A549 (cell line): ENCODE data around the gene RTRAF. TPM values are rescaled to one million over a fixed set of nuclear protein-coding genes. Genes with fewer than 3 reads are reported as not detected.

Source experiments
- ATAC-seq, 2 experiments: fragments of 200-7000 bp in 1 of 2; fragments of >200 bp in 1 of 2; cut with Nextera tagmentation in 1 of 2; cut with Tn5 transposase in 1 of 2; 3 replicates each; pipeline versions ENCODE4 v1.8.0 to v1.9.1; 2018 to 2020; ENCODE audit warnings: mild to moderate bottlenecking in 1 of 2, moderate library complexity in 1 of 2
- CTCF ChIA-PET: fragments of 300-600 bp; sonication (Branson Sonifier 250); formaldehyde crosslinking; extraction: SDS; loops from one replicate; lab custom pipeline; 2021; ENCODE audit warnings: antibody characterized with exemption, inconsistent platforms; lab: Yijun Ruan, JAX
- POLR2A ChIA-PET: fragments of 350-600 bp; formaldehyde crosslinking; extraction: SDS; loops from one replicate; lab custom pipeline; 2021; ENCODE audit warnings: antibody characterized with exemption, inconsistent platforms; lab: Yijun Ruan, JAX
- DNase-seq, 2 experiments: peaks; one replicate each; pipeline versions ENCODE4 v3.0.0 to v3.0.0-alpha.2; 2011 to 2016; ENCODE audit warnings: low read depth in 1 of 2, low spot score in 1 of 2
- FAIRE-seq: peaks from 2 replicates; lab custom pipeline; 2011; peaks lifted over from hg19 to GRCh38; lab: Jason Lieb, UNC
- H3K27ac ChIP-seq, 2 experiments: fragments of >200 bp; sonication (Bioruptor Twin); formaldehyde crosslinking; 3 replicates each; pipeline ENCODE4 v1.5.1; 2016 to 2017
- H3K4me1 ChIP-seq: fragments of >200 bp; sonication (Bioruptor Twin); formaldehyde crosslinking; 3 replicates; pipeline ENCODE4 v1.6.1; 2016
- H3K4me2 ChIP-seq: fragments of >200 bp; sonication (Bioruptor Twin); formaldehyde crosslinking; 3 replicates; pipeline ENCODE4 v1.6.1; 2016
- H3K4me3 ChIP-seq: fragments of >200 bp; sonication (Bioruptor Twin); formaldehyde crosslinking; 3 replicates; pipeline ENCODE4 v1.5.1; 2016
- H3K9me3 ChIP-seq: fragments of >200 bp; sonication (Bioruptor Twin); formaldehyde crosslinking; 3 replicates; pipeline ENCODE4 v1.6.1; 2016
- CBX2 ChIP-seq: fragments of 200-600 bp; sonication (generic); IDR thresholded peaks from 2 replicates; pipeline ENCODE4 v1.6.1; 2016; ENCODE audit warnings: low read depth, mild to moderate bottlenecking, borderline replicate concordance
- CBX8 ChIP-seq: fragments of 200-600 bp; sonication (generic); IDR thresholded peaks from 2 replicates; pipeline ENCODE4 v1.6.1; 2016
- EHF ChIP-seq: fragments of 250-450 bp; sonication (Bioruptor Pico); IDR thresholded peaks from 2 replicates; pipeline ENCODE4 v1.5.0; 2020; ENCODE audit warnings: mild to moderate bottlenecking
- EHMT2 ChIP-seq: fragments of 200-600 bp; sonication (generic); IDR thresholded peaks from 2 replicates; pipeline ENCODE4 v1.6.1; 2016; ENCODE audit warnings: antibody characterized with exemption, low read depth, mild to moderate bottlenecking, moderate library complexity
- EP300 ChIP-seq, 2 experiments: fragments of >200 bp; sonication (Bioruptor Twin); formaldehyde crosslinking; IDR thresholded peaks; 2 replicates in 1 of 2; 3 replicates in 1 of 2; pipeline ENCODE4 v1.6.1; 2016 to 2017
- FOSB ChIP-seq: fragments of 250-450 bp; sonication (Bioruptor Pico); IDR thresholded peaks from 2 replicates; pipeline ENCODE4 v1.5.0; 2020; ENCODE audit warnings: mild to moderate bottlenecking, moderate library complexity
- HDAC2 ChIP-seq: fragments of 200-600 bp; sonication (generic); IDR thresholded peaks from 2 replicates; pipeline ENCODE4 v1.6.1; 2016
- HOXB5 ChIP-seq: fragments of 250-450 bp; sonication (Bioruptor Pico); IDR thresholded peaks from 2 replicates; pipeline ENCODE4 v1.5.0; 2020; ENCODE audit warnings: mild to moderate bottlenecking, moderate library complexity
- KDM5A ChIP-seq: fragments of 200-600 bp; sonication (generic); IDR thresholded peaks from 2 replicates; pipeline ENCODE4 v1.6.1; 2016; ENCODE audit warnings: antibody characterized with exemption, mild to moderate bottlenecking
- MAFK ChIP-seq: fragments of 450-650 bp; IDR thresholded peaks from 2 replicates; pipeline ENCODE4 v1.6.1; 2014; ENCODE audit not compliant: partially characterized antibody
- MAZ ChIP-seq: fragments of 150-350 bp; IDR thresholded peaks from 2 replicates; pipeline ENCODE4 v1.6.1; 2014; ENCODE audit warnings: antibody characterized with exemption, low read depth, low read length, borderline replicate concordance
- MYC ChIP-seq: IDR thresholded peaks from 2 replicates; pipeline ENCODE4 v1.6.1; 2012; ENCODE audit warnings: mild to moderate bottlenecking, inconsistent platforms, low read length, improper control_type of control experiment, borderline replicate concordance
- NFE2L2 ChIP-seq: fragments of 150-350 bp; conservative IDR thresholded peaks from 2 replicates; pipeline ENCODE4 v1.6.1; 2014; ENCODE audit warnings: low read length
- NR3C1 ChIP-seq: fragments of >200 bp; sonication (Bioruptor Twin); formaldehyde crosslinking; IDR thresholded peaks from 3 replicates; pipeline ENCODE4 v1.6.1; 2017
- PHF8 ChIP-seq: fragments of 200-600 bp; sonication (generic); IDR thresholded peaks from 2 replicates; pipeline ENCODE4 v1.6.1; 2016; ENCODE audit warnings: low read depth, mild to moderate bottlenecking, antibody characterized with exemption, moderate library complexity, borderline replicate concordance
- RARB ChIP-seq: fragments of 250-450 bp; sonication (Bioruptor Pico); IDR thresholded peaks from 2 replicates; pipeline ENCODE4 v1.8.0; 2021; ENCODE audit warnings: mild to moderate bottlenecking, moderate library complexity
- RCOR1 ChIP-seq: fragments of 150-350 bp; IDR thresholded peaks from 2 replicates; pipeline ENCODE4 v1.6.1; 2014; ENCODE audit warnings: antibody characterized with exemption, low read length, low read depth
- SMC3 ChIP-seq: fragments of >200 bp; sonication (Bioruptor Twin); formaldehyde crosslinking; IDR thresholded peaks from 3 replicates; pipeline ENCODE4 v1.6.1; 2018; ENCODE audit warnings: inconsistent platforms
- SREBF2 ChIP-seq: fragments of 450-650 bp; IDR thresholded peaks from 2 replicates; pipeline ENCODE4 v1.6.1; 2014; ENCODE audit warnings: mild to moderate bottlenecking, moderate library complexity
- TP53 ChIP-seq: fragments of 250-450 bp; sonication (Bioruptor Pico); IDR thresholded peaks from 2 replicates; pipeline ENCODE4 v1.5.0; 2021; ENCODE audit warnings: mild to moderate bottlenecking, moderate library complexity
- WGBS: methylation state at CpG from one replicate; pipeline ENCODE4 v1.1.6; 2017; ENCODE audit errors: missing lambda C conversion rate; 5-methylcytosine and 5-hydroxymethylcytosine counted together
- polyA plus RNA-seq, 4 experiments: library from polyadenylated mRNA; depleted of rRNA in 3 of 4; stranded (reverse); fragments of >200 nt; fragmentation: RNase III in 1 of 4; extraction: RNeasy Plus Mini Kit Qiagen cat#74134 plus additional on column Dnase treatment in 1 of 4; gene quantifications; 2 replicates in 3 of 4; 3 replicates in 1 of 4; pipeline ENCODE4 v1.2.3, GENCODE V29; 2011 to 2017
- TF ChIP-seq, protein P1 (sequence below): fragments of 450-650 bp; IDR thresholded peaks from 2 replicates; pipeline ENCODE4 v1.6.1; 2014; ENCODE audit warnings: antibody characterized with exemption
- TF ChIP-seq, protein P2 (sequence below): fragments of >200 bp; sonication (Bioruptor Twin); formaldehyde crosslinking; IDR thresholded peaks from 3 replicates; pipeline ENCODE4 v1.5.1; 2016
- TF ChIP-seq, protein P3 (sequence below): fragments of 250-450 bp; sonication (Bioruptor Pico); IDR thresholded peaks from 2 replicates; pipeline ENCODE4 v1.5.0; 2021; ENCODE audit warnings: mild to moderate bottlenecking, moderate library complexity, borderline replicate concordance

RTRAF gene
- polyA plus RNA-seq, 2 of the 4 experiments (the other 2 are of a cell fraction): 271 to 341 TPM

DNA sequence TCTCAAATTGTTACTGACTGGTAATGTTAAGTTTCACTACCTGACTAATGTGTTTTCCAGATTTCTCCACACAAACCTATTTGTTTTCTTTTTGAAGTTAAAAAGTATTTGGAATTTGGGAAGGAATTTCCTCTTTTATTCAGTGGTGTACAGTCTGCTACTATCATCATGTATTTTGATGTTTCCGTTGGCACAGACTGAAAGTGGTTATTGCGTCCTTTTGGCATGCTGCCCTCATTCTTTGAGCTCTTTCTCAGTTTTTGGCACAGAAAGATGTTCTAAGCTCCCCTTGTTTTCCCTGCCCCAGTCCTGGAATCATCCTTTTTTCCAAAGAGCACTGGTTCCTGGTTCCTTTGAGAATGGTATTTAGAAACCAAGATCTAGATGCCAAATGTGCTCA is 31.4 kb upstream of the RTRAF start:
- H3K4me3 ChIP-seq: no peak overlapping the region
- no peak overlapping the region for H3K27ac ChIP-seq
- POLR2A ChIA-PET: no interaction called here
- TF ChIP-seq MAZ (no peak), RARB (CRISPR knock-in tag) (no peak), KDM5A (no peak), TP53 (no peak), NR3C1 (no peak), HOXB5 (CRISPR knock-in tag) (no peak), SREBF2 (no peak), FOSB (CRISPR knock-in tag) (no peak), EHMT2 (no peak), MYC (no peak), CBX8 (no peak), EP300 (IDR thresholded peaks at IDR 0.05) (no peak), HDAC2 (no peak), SMC3 (no peak), NFE2L2 (no peak)
- TF ChIP-seq, protein P1, sequence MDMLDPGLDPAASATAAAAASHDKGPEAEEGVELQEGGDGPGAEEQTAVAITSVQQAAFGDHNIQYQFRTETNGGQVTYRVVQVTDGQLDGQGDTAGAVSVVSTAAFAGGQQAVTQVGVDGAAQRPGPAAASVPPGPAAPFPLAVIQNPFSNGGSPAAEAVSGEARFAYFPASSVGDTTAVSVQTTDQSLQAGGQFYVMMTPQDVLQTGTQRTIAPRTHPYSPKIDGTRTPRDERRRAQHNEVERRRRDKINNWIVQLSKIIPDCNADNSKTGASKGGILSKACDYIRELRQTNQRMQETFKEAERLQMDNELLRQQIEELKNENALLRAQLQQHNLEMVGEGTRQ: no peak
- TF ChIP-seq, protein P2, sequence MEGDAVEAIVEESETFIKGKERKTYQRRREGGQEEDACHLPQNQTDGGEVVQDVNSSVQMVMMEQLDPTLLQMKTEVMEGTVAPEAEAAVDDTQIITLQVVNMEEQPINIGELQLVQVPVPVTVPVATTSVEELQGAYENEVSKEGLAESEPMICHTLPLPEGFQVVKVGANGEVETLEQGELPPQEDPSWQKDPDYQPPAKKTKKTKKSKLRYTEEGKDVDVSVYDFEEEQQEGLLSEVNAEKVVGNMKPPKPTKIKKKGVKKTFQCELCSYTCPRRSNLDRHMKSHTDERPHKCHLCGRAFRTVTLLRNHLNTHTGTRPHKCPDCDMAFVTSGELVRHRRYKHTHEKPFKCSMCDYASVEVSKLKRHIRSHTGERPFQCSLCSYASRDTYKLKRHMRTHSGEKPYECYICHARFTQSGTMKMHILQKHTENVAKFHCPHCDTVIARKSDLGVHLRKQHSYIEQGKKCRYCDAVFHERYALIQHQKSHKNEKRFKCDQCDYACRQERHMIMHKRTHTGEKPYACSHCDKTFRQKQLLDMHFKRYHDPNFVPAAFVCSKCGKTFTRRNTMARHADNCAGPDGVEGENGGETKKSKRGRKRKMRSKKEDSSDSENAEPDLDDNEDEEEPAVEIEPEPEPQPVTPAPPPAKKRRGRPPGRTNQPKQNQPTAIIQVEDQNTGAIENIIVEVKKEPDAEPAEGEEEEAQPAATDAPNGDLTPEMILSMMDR: no peak
- TF ChIP-seq, all 56 proteins: peak for 0
- FAIRE-seq (no peak), ATAC-seq (no peak), DNase-seq (no peak)
- H3K9me3 ChIP-seq: peaks cover 25% of the 10 kb centered on the region
- WGBS: 58% methylated on average over 2 of the region's 2 CpGs
- CTCF ChIA-PET: interaction anchor here (0.8 to 1.2 kb wide), 2 partner anchors 16 to 21 kb away, joined by 4 read pairs; no protein-coding TSS in a partner anchor
- no peaks in the 10 kb centered on the region for H3K4me1 ChIP-seq
- no peak overlapping the region for H3K4me2 ChIP-seq

DNA sequence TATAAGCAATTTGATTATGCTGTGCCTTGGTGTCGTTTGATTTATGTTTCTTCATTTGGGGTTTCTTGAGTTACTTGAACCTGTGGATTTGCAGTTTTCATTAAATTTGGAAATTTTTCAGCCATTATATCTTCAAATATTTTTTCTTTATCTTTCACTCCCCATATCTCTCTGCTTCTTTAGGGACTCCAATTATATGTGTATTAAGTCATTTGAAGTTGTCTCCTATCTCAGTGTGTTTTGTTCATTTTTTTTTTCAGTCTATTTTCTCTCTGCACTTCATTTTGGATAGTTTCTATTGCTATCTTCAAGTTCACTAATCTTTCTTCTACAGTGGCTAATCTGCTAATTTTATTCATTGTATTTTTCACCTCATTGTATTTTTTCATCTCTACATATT is 29.4 kb upstream of the RTRAF start:
- TF ChIP-seq PHF8: no peak
- Histone ChIP-seq H3K4me3 (no peak overlapping the region), H3K27ac (no peak overlapping the region), H3K4me1 (no peaks in the 10 kb centered on the region), H3K4me2 (no peak overlapping the region), H3K9me3 (peaks cover 25% of the 10 kb centered on the region)
- WGBS: 12% methylated on average over 1 of the region's 1 CpG
- ChIA-PET CTCF (no interaction called here), POLR2A (no interaction called here)
- ATAC-seq (no peak), DNase-seq (no peak), FAIRE-seq (no peak)

DNA sequence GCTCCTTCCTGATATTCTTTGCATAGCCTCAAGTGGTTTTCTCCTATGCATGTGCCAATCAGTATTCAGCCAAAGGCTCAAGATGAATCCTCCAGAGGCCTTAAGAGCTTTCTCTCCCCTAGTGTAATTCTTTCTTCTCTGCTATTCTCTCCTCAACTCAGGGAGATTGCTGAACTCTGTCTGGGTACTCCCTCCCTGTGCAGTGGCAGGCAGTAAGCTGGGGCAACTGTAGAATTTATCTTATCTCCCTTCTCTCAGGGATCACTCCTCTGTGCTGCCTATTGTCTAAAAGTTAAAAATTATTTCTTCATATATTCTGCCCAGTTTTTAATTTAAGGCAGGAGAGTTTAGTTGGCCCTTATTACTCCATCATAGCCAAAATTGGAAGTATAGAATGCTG is 28.5 kb upstream of the RTRAF start:
- TF ChIP-seq, protein P1: no peak
- TF ChIP-seq NFE2L2 (no peak), EHF (CRISPR knock-in tag) (no peak), RCOR1 (no peak), MAFK (no peak), CBX2 (no peak), CBX8 (no peak)
- TF ChIP-seq, protein P3, sequence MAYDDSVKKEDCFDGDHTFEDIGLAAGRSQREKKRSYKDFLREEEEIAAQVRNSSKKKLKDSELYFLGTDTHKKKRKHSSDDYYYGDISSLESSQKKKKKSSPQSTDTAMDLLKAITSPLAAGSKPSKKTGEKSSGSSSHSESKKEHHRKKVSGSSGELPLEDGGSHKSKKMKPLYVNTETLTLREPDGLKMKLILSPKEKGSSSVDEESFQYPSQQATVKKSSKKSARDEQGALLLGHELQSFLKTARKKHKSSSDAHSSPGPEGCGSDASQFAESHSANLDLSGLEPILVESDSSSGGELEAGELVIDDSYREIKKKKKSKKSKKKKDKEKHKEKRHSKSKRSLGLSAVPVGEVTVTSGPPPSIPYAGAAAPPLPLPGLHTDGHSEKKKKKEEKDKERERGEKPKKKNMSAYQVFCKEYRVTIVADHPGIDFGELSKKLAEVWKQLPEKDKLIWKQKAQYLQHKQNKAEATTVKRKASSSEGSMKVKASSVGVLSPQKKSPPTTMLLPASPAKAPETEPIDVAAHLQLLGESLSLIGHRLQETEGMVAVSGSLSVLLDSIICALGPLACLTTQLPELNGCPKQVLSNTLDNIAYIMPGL: no peak
- Histone ChIP-seq H3K9me3 (peaks cover 25% of the 10 kb centered on the region), H3K4me3 (no peak overlapping the region), H3K27ac (no peak overlapping the region), H3K4me1 (no peaks in the 10 kb centered on the region), H3K4me2 (no peak overlapping the region)
- no peak for FAIRE-seq
- POLR2A ChIA-PET: no interaction called here
- CTCF ChIA-PET: no interaction called here
- no peak for DNase-seq
- no peak for ATAC-seq
